HG03175 (cell line): Measurements from ENCODE around the gene IL21R.
"Not testable (repeated sequence)": the region's sequence is repeated elsewhere in the genome, so short reads cannot be mapped to it uniquely, and the experiment has no call there.

ENCODE experiments used
- ATAC-seq: cut with Tn5 transposase; IDR thresholded peaks from one replicate; pipeline ENCODE4 v1.9.1; 2021; ENCODE audit warnings: mild to moderate bottlenecking, moderate library complexity; ENCODE audit not compliant: unreplicated experiment

IL21R gene

GRCh38 chr16:27441998-27442397 is 40.0 kb downstream of the IL21R start:
- ATAC-seq, result no peak

GRCh38 chr16:27444015-27444414 is 42.0 kb downstream of the IL21R start:
- no peak for ATAC-seq

- no peak for ATAC-seq
Observed at GRCh38 chr16:27444470-27444869, 42.5 kb downstream of the IL21R start.

- no peak for ATAC-seq
Observed at GRCh38 chr16:27445502-27446175, 43.7 kb downstream of the IL21R start.

GRCh38 chr16:27446721-27447120 is 44.7 kb downstream of the IL21R start:
- no peak for ATAC-seq

GRCh38 chr16:27447301-27447700 is 45.3 kb downstream of the IL21R start:
- ATAC-seq, result no peak

- ATAC-seq, result no peak
Observed at GRCh38 chr16:27448532-27449433, 46.8 kb downstream of the IL21R start.

- ATAC-seq, result peak; percentile 35
Observed at GRCh38 chr16:27449434-27450195, 47.6 kb downstream of the IL21R start.

GRCh38 chr16:27450196-27450549 is 48.2 kb downstream of the IL21R start:
- ATAC-seq, result peak; percentile 13

GRCh38 chr16:27452569-27453493 is 50.9 kb downstream of the IL21R start:
- no peak for ATAC-seq

GRCh38 chr16:27453494-27453825 is 51.5 kb downstream of the IL21R start:
- ATAC-seq, result no peak

GRCh38 chr16:27455700-27456099 is 53.7 kb downstream of the IL21R start:
- ATAC-seq, result no peak

GRCh38 chr16:27457605-27457900 is 55.6 kb downstream of the IL21R start:
- ATAC-seq, result not testable (repeated sequence)

- ATAC-seq, result no peak
Observed at GRCh38 chr16:27458258-27458657, 56.3 kb downstream of the IL21R start.

- no peak for ATAC-seq
Observed at GRCh38 chr16:27458987-27459688, 57.2 kb downstream of the IL21R start.

- no peak for ATAC-seq
Observed at GRCh38 chr16:27460213-27460612, 58.2 kb downstream of the IL21R start.

GRCh38 chr16:27460663-27461482 is 58.9 kb downstream of the IL21R start:
- ATAC-seq, result no peak

GRCh38 chr16:27461483-27462171 is 59.7 kb downstream of the IL21R start:
- no peak for ATAC-seq
